SK-N-MC (cell line): ENCODE results near the gene BCAS4.

Experiments used
- EZH2 ChIP-seq: fragments of 200-600 bp; sonication (generic); IDR thresholded peaks from one replicate; pipeline ENCODE4 v1.6.1; 2017; ENCODE audit warnings: antibody characterized with exemption
- POLR2AphosphoS5 ChIP-seq: IDR thresholded peaks from 2 replicates; pipeline ENCODE4 v1.6.1; 2012; ENCODE audit warnings: mild to moderate bottlenecking, low read depth, low read length, borderline replicate concordance

GRCh38 chr20:50815162-50815989 lies 20.5 kb downstream of the BCAS4 start:
- TF ChIP-seq EZH2 (no peak), POLR2AphosphoS5 (no peak)
